MM.1S (cell line): ENCODE measurements around the gene BLM.

ENCODE experiments used
- CTCF ChIP-seq: fragments of 300-600 bp; sonication (generic); IDR thresholded peaks from 2 replicates; pipeline ENCODE4 v1.5.1; 2016; ENCODE audit warnings: antibody characterized with exemption, low read length, mixed read lengths
- EZH2 ChIP-seq: fragments of 300-600 bp; sonication (generic); optimal IDR thresholded peaks from 2 replicates; pipeline ENCODE3; 2017; ENCODE audit warnings: low read depth, mild to moderate bottlenecking, antibody characterized with exemption, low read length, mixed read lengths

- TF ChIP-seq CTCF, result no peak
- TF ChIP-seq EZH2, result no peak
Measured at GRCh38 chr15:90829126-90829525, 112.0 kb downstream of the BLM start.
